ENCODE measurements around the gene RAD51.

DNA sequence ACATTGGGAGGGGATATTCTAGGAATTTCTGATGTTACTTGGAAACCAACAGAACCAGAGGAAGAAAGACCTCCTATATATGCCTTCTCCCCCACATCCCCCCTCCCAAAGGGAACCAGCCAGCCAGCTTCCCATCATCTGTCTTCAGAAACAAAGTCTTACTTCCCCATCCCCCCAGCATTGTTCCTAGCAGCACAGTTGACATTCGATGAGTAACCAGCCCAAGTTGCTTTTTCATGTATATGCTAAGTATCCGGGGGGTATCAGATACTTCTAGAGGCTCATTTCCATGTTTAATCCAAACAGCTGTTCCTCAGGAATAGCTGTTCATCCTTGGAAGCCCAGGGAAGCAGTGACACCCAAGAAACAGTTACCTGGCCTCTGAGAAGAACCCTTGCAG is 44.1 kb downstream of the RAD51 start:
- TF ChIP-seq ADNP (tag; IDR thresholded peaks at IDR 0.05) = no peak
- TF ChIP-seq SIN3A (IDR thresholded peaks at IDR 0.05; ENCODE audit: borderline replicate concordance in 2 of 2, control insufficient read depth in 1 of 2, low read depth in 2 of 2, low read length in 2 of 2) = no peak
- TF ChIP-seq JUN (IDR thresholded peaks at IDR 0.05; ENCODE audit: borderline replicate concordance, low read depth, low read length) = no peak
- no peak for TF ChIP-seq JUN (CRISPR knock-in tag; IDR thresholded peaks at IDR 0.05; ENCODE audit: borderline replicate concordance)
- no peak for TF ChIP-seq ZNF282 (CRISPR knock-in tag; IDR thresholded peaks at IDR 0.05)
- TF ChIP-seq EP300 (IDR thresholded peaks at IDR 0.05; ENCODE audit: low read length) = no peak
- TF ChIP-seq PML (IDR thresholded peaks at IDR 0.05; ENCODE audit: low read length) = no peak
- no peak for TF ChIP-seq ZNF146 (CRISPR knock-in tag; IDR thresholded peaks at IDR 0.05; ENCODE audit: unreplicated experiment)
- TF ChIP-seq FOSL1 (tag; conservative IDR thresholded peaks at IDR 0.05) = no peak
- no peak for TF ChIP-seq TSC22D4 (tag; IDR thresholded peaks at IDR 0.05)
- no peak for TF ChIP-seq SMAD1 (IDR thresholded peaks at IDR 0.05; ENCODE audit: low read depth, low read length, partially characterized antibody)
- TF ChIP-seq, protein P1, sequence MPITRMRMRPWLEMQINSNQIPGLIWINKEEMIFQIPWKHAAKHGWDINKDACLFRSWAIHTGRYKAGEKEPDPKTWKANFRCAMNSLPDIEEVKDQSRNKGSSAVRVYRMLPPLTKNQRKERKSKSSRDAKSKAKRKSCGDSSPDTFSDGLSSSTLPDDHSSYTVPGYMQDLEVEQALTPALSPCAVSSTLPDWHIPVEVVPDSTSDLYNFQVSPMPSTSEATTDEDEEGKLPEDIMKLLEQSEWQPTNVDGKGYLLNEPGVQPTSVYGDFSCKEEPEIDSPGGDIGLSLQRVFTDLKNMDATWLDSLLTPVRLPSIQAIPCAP (CRISPR knock-in tag; IDR thresholded peaks at IDR 0.05; ENCODE audit: borderline replicate concordance) = no peak
